NCI-H446 (cell line): ENCODE results near the gene WASF2.
"Not testable (repeated sequence)": the region's sequence is repeated elsewhere in the genome, so short reads cannot be mapped to it uniquely, and the experiment has no call there.

Experiments used
- DNase-seq, 2 experiments: peaks; one replicate each; lab custom pipeline; 2025; lab: John Stamatoyannopoulos, UW

The WASF2 gene

GRCh38 chr1:27496604-27497155 lies 6.7 kb upstream of the WASF2 start:
- DNase-seq: peak in 1 of 2 experiments; percentile 23

DNA sequence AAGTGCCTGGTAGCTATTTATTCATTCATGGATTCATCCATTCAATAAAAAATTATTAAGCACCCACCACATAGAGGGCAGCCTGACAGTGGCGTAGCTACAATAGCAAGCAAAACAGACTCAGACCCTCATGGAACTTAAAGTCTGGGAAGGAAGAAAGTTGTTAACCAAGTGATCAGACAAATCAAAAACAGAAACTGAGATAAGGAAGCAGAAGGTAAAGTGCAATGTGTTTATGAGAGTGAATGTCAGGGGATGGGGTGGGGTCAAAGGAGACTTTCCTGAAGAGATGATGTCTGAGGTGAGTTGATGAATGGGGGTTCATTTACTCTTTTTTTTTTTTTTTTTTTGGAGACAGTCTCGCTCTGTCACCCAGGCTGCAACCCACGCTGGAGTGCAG lies 2.8 kb upstream of the WASF2 start:
- DNase-seq: no peak

DNA sequence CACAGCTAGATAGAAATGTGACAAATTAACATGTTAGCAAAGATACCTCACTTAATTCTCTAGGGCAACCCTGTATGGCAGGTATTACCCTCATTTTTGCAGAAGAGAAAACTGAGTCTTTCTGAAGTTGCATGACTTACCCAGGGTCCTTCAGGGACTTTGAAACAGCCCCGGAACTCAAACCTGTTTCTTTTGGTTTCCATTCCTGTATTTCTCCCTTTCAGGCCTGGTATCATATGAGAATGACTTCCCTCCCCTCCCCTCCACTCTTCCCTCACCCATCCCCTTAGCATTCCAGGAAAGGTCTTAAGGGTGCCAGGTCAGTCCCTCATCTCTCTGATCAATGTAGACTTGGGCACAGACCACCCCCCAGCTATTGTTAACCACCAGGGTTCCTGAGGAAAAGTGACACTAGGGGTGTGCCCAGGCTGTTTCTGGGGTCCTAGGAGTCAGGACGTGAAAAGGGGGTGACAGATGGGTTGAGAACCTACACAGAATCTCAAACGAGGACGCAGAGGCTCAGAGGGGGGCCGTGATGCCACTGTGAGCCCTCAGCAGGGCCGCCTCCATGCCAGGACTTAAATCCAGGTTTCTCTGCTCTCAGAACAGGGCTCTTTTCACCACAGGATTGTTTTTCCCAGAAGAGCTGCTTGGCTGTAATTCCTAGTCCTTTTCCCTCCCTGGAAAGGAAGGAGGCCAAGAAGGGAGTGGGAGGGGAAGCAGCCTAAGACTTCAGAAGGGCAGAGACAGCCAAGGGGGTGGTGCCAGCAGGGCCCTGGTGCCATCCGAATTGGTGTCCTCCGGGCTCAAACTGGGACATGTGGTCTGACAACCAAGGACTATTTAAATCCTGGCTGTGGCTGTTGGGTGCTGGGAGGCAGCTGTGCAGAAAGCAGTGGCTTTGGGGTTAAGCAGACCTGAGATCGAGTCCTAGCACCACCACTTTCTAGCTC lies 2.1 kb upstream of the WASF2 start:
- peak; percentile 61 to 83 for DNase-seq

DNA sequence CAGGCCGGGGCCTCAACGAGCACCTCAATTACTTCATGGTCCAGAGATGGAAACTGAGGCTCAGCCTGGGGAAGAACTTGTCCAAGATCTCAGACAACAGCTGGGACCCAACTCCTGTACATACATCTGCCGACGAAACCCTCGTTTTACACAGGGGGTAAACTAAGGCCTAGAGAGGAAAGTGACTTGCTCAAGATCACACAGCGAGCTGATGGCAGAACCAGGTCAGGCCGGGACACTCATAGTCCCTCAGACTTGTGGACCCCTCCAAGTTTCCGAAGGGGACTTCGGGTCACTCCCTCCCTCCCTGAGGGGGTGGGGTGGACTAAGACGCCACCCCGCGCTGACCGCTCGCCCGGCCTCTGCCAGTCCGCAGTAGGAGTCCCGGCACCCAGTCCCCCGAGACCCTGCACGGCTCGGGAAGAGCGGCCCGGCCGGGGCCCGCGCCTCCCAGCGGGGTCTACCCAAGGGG lies 430 bp downstream of the WASF2 start:
- no peak for DNase-seq

GRCh38 chr1:27487966-27488884 lies 1.7 kb downstream of the WASF2 start:
- no peak for DNase-seq

DNA sequence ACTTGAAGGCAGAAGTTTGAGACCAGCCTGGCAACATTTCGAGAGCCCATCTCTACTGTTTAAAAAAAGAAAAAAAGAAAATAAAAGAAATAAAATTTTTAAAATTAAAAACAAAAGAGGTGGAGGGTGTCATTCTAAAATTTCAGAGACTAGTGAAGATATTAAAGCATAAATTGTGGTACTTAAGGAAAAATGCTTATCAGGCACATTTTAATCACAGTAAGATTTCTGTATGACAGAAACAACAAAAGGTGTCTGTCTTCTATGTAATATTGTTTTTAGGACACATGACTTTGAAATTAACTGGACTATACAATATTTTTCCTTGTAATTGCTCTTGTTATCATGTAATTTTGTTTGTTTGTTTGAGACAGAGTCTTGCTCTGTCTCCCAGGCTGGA lies 4.6 kb downstream of the WASF2 start:
- DNase-seq: no peak

GRCh38 chr1:27483659-27484058 lies 6.3 kb downstream of the WASF2 start:
- no peak for DNase-seq

GRCh38 chr1:27481994-27482620 lies 7.9 kb downstream of the WASF2 start:
- no peak for DNase-seq

DNA sequence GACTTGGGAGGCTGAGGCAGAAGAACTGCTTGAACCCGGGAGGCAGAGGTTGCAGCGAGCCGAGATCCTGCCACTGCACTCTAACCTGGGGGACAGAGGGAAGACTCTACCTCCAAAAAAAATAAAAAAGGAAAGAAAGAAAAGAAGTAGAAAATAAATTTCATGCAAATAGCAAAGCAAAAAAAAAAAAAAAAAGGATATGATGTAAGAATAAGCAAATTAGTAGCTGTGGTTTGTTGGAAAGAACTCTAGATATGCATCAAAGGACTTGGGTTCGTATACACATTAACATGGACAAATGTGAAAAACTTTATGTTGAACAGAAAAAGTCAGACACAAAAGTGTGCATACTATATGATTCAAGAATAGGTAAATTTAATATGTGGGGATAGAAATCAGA lies 11.9 kb downstream of the WASF2 start:
- no peak for DNase-seq

DNA sequence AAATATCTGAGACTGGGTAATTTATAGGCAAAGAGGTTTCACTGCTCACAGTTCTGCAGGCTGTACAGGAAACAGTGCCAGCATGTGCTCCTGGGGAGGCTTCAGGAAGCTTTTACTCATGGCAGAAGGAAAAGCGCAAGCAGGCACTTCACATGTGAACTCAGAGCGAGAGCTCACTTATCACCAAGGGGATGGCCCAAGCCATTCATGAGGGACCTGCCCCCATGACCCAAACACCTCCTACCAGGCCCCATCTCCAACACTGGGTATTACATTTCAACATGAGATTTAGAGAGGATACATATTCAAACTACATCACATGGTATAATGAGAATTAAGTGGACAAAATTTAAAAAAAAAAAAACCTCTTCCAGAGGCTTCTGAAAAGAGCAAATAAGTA lies 13.7 kb downstream of the WASF2 start:
- DNase-seq: no peak

DNA sequence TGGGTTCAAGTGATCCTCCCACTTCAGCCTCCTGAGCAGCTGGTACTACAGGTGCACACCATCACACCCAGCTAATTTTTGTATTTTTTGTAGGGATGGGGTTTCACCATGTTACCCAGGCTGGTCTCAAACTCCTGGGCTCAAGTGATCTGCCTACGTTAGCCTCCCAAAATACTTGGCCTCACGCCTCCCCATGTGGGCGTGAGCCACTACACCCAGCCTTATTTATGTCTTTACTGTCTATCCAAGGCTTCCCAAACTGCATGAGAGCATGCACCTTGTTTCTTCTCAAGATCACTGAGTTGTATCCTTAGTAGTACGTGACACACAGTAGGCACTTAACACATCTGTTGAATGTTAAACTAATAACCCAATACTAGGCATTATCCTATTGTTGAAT lies 14.2 kb downstream of the WASF2 start:
- DNase-seq: no peak

- no peak for DNase-seq
Observed at GRCh38 chr1:27473755-27474154, 16.2 kb downstream of the WASF2 start.

GRCh38 chr1:27472098-27472497 lies 17.9 kb downstream of the WASF2 start:
- DNase-seq: not testable (repeated sequence)

DNA sequence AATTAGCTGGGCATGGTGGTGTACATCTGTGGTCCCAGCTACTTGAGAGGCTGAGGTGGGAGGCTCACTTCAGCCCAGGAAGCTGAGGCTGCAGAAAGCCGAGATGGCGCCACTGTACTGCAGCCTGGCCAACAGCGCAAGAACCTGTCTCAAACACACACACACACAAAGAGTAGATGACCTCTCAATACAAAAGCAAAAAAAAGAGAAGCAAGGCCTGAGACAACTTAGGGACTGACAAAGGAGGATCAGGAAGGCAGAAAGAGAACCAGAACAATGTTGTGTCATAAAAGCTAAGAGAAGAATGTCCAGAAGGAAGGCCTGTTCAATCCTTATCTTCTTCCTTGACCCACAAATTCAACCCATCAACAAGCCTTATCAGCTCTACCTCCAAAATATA lies 18.5 kb downstream of the WASF2 start:
- DNase-seq: no peak

DNA sequence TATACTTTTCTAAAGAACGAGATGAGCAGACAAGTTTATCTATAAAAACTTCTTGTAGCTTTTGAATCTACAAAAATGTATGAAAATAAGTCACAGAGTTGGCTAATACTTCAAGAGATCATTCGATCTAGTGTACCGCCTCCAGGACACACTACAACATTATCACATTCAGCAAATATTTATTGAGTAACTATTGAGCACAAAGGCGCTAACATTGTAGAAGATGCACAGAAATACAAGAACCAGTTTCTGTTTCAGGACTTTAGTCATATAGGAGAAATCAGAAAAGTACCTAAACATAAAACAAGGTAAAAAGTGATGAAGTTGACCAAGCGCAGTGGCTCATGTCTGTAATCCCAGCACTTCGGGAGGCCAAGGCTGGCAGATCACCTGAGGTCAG lies 20.6 kb downstream of the WASF2 start:
- DNase-seq: no peak

GRCh38 chr1:27468378-27468777 lies 21.6 kb downstream of the WASF2 start:
- not testable (repeated sequence) for DNase-seq

DNA sequence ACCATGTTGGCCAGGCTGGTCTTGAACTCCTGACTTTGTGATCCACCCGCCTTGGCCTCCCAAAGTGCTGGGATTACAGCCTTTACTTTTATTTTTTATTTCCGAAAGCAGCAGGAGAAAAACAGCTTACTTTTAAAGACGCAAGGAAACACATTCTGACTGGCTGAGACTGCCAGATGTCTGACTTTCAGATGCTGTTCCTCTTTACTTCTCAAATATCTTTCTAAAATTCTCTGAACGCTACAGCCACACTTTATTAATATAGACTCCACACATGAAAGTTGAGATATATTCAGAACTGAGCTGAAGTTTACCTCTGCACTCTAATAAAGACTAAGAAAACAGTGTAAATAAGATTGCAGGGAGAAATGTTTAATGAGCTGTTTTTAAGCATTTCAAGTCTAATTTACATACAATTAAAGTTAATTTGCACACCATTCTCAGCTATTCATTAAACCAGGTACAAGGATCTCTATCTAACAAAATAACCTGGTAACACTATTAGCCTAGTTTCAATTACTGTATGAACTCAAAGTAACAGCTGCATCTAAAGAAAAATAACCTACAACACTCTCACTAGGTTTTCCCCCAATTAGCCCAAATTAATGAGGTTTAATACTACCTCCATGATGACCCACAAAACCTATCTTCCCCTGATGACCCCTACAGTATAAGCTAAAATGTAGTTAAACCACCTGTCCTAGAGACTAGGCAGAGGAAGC lies 24.9 kb downstream of the WASF2 start:
- DNase-seq: no peak

DNA sequence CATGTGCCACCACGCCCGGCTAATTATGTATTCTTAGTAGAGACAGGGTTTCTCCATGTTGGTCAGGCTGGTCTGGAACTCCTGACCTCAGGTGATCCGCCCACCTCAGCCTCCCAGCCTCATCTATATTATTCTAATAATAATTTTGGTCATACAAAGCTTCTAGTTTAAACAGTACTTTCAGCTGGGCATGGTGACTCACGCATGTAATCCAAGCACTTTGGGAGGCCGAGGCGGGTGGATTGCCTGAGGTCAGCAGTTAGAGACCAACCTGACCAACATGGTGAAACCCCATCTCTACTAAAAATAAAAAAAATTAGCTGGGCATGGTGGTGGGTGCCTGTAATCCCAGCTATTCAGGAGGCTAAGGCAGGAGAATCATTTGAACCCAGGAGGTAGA lies 26.1 kb downstream of the WASF2 start:
- not testable (repeated sequence) for DNase-seq

- DNase-seq: not testable (repeated sequence)
Observed at GRCh38 chr1:27458521-27458920, 31.4 kb downstream of the WASF2 start.

DNA sequence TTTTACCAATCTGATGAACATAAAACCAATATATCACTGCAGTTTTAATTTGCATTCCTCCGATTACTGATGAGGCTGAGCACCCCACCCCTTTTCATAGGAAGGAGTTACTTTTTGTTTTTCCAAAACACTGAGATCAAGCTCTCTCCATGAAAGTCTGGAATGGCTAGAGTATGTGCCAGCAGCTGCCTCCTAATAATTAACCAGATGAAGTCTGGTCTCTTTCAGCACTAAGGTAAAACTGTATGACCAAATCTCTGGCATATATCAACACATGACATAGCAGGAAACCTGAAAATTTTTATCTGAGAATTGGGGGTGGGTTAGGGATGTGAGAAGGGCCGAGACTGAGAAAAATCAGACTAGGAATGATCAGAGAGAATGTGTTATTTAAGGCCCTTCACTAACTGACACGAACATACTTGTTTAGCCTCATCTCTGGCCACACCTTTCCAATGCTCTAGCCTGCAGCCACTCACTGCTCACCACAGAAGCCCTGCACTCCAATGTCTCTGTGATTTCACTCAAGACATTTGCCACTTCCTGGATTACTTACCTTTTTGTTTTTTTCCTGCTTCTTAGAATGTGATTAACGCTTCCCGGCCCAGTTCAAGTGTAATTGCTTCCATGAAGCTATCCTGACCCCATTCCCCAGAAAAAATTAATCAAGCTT lies 34.7 kb downstream of the WASF2 start:
- DNase-seq: no peak

DNA sequence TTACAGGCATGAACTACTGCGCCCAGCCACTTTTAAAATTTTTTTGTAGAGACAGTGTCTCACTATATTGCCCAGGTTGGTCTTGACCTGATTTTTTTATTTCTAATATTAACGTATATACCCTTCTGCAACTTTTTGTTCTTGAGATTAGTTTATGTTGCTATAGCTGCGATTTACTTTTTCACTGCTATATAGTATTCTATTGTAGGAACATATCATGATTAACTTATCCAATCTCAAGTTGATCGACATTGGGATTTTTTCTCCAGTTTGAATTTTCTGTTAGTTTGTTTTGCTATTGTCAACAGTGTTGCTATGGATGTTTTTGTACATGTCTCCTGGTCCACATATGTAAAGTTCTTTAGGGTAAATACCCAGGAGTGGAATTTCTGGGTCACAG lies 35.4 kb downstream of the WASF2 start:
- no peak for DNase-seq
